Adrenal gland (tissue), 5 donors: Measurements from ENCODE around the gene NCMAP.

ENCODE experiments used
- CTCF ChIP-seq, 6 experiments: fragments of 450-650 bp in 4 of 6; fragments of 200-600 bp in 2 of 6; sonication (generic) in 1 of 6; IDR thresholded peaks; 1 replicate in 5 of 6; 2 replicates in 1 of 6; pipeline versions ENCODE4 v1.5.1 to v1.8.0; 2016 to 2021; ENCODE audit warnings: antibody characterized with exemption in 6 of 6, mild to moderate bottlenecking in 2 of 6, moderate library complexity in 1 of 6
- POLR2A ChIP-seq, 2 donors: fragments of 450-650 bp; IDR thresholded peaks; one replicate each; pipeline ENCODE4 v1.6.1; 2017; ENCODE audit warnings: antibody characterized with exemption in 2 of 2, mild to moderate bottlenecking in 2 of 2, moderate library complexity in 1 of 2
- donor health status: DM: no; HTN: no; CAD: no.

GRCh38 chr1:24517898-24518297 lies 38.0 kb upstream of the NCMAP start:
- TF ChIP-seq CTCF (IDR thresholded peaks at IDR 0.05) (no peak), POLR2A (IDR thresholded peaks at IDR 0.05) (no peak)
